Measurements from ENCODE around the gene ADAM12. TPM values are rescaled to one million over a fixed set of nuclear protein-coding genes. Genes with fewer than 3 reads are reported as not detected.

Gene ADAM12
- total RNA-seq, 4 donors from 2014 or later = 0.26 to 1.6 (median 0.47) TPM; not detected in 1

GRCh38 chr10:126004752-126005151 lies 383.5 kb downstream of the ADAM12 start:
- TF ChIP-seq POLR2A (IDR thresholded peaks at IDR 0.05) (no peak), CTCF (IDR thresholded peaks at IDR 0.05) (no peak)
- intact Hi-C loops (cut with DNase I; ENCODE audit: low total_unique reads) = no loop called here
- WGBS, 2 donors = 83 to 86% methylated on average over 8 of the region's 8 CpGs

GRCh38 chr10:126001576-126001975 lies 386.7 kb downstream of the ADAM12 start:
- no peak overlapping the region for H3K4me3 ChIP-seq (ENCODE audit: low read depth, poor library complexity, severe bottlenecking)
- 49 to 58% methylated on average over 2 of the region's 2 CpGs for WGBS, 2 donors
- intact Hi-C loops (cut with DNase I; ENCODE audit: low total_unique reads) = no loop called here
- TF ChIP-seq CTCF (IDR thresholded peaks at IDR 0.05) (no peak), POLR2A (IDR thresholded peaks at IDR 0.05) (no peak)
- DNase-seq (ENCODE audit: low spot score in 2 of 2) = no peak

More at GRCh38 chr10:126004752-126005151, 383.5 kb downstream of the ADAM12 start:
- DNase-seq (ENCODE audit: low spot score in 2 of 2) = no peak
- H3K4me3 ChIP-seq (ENCODE audit: low read depth, poor library complexity, severe bottlenecking) = no peak overlapping the region

- WGBS, 2 donors = 67 to 69% methylated on average over 3 of the region's 3 CpGs
Observed at GRCh38 chr10:125999694-126000093, 388.6 kb downstream of the ADAM12 start.

GRCh38 chr10:125997586-125997985 lies 390.7 kb downstream of the ADAM12 start:
- 96 to 97% methylated on average over 12 of the region's 12 CpGs for WGBS, 2 donors
- no peak for DNase-seq (ENCODE audit: low spot score in 2 of 2)
- TF ChIP-seq POLR2A (IDR thresholded peaks at IDR 0.05) (no peak), CTCF (IDR thresholded peaks at IDR 0.05) (no peak)
- H3K4me3 ChIP-seq (ENCODE audit: low read depth, poor library complexity, severe bottlenecking) = no peak overlapping the region
- intact Hi-C loops (cut with DNase I; ENCODE audit: low total_unique reads) = no loop called here

More at GRCh38 chr10:125999694-126000093, 388.6 kb downstream of the ADAM12 start:
- H3K4me3 ChIP-seq (ENCODE audit: low read depth, poor library complexity, severe bottlenecking) = no peak overlapping the region
- TF ChIP-seq POLR2A (IDR thresholded peaks at IDR 0.05) = no peak
- TF ChIP-seq CTCF (IDR thresholded peaks at IDR 0.05) = no peak
- intact Hi-C loops (cut with DNase I; ENCODE audit: low total_unique reads) = no loop called here
- DNase-seq (ENCODE audit: low spot score in 2 of 2) = no peak

- no peak overlapping the region for H3K4me3 ChIP-seq (ENCODE audit: low read depth, poor library complexity, severe bottlenecking)
- WGBS, 2 donors = 91 to 97% methylated on average over 9 of the region's 9 CpGs
- intact Hi-C loops (cut with DNase I; ENCODE audit: low total_unique reads) = no loop called here
- TF ChIP-seq CTCF (IDR thresholded peaks at IDR 0.05) (no peak), POLR2A (IDR thresholded peaks at IDR 0.05) (no peak)
- no peak for DNase-seq (ENCODE audit: low spot score in 2 of 2)
Observed at GRCh38 chr10:125995726-125996304, 392.5 kb downstream of the ADAM12 start.

- WGBS, 2 donors = 87 to 93% methylated on average over 6 of the region's 6 CpGs
- intact Hi-C loops (cut with DNase I; ENCODE audit: low total_unique reads) = no loop called here
Observed at GRCh38 chr10:125994601-125995000, 393.7 kb downstream of the ADAM12 start.

More at GRCh38 chr10:125994601-125995000, 393.7 kb downstream of the ADAM12 start:
- TF ChIP-seq CTCF (IDR thresholded peaks at IDR 0.05) = no peak
- TF ChIP-seq POLR2A (IDR thresholded peaks at IDR 0.05) = no peak
- H3K4me3 ChIP-seq (ENCODE audit: low read depth, poor library complexity, severe bottlenecking) = no peak overlapping the region
- no peak for DNase-seq (ENCODE audit: low spot score in 2 of 2)
